ENCODE results near the gene IL25.

DNA sequence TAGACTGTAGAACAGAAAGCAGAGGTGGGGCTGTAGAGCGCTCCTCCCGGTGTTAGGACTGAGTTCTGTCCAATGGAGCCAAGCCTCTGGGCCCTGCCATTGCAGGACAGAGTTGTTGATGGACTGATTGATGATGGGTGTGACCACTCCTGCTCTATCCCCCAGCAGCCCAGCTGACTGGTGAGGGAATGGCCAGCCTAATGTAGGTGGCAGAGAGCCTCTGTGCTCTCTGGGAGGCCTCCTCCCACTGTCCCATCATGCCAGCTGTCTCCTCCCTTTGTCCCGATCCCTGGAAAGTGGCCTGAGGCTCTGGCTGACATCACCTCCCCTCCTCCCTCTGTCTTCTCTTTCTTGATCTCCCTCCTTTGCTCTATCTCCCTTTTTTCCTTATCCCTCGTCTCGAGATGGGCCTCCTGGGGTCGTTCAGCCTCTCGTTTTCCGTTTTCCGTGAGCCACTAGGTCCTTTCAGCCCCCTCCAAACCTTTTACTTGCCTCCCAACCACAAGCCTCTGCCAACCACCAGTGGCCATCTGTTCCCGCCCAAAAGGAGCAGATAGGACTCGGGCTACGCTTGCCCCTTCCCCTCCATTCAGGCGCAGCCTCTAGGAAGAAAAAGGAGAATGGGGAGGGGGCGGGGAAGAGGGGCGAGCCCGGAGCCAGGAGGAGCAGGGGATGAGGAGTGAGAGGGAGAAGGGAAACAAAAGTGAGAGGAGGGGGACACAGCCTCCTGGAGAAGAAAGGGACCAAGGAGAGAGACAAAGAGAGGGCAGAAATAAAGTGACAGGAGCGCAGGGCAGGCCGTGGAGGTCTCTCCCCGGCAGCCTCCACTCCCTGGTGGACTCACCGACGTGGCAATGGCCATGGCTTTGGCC, 8.2 kb upstream of the IL25 start:
- TF ChIP-seq POLR2A (IDR thresholded peaks at IDR 0.05; ENCODE audit: low read length): no peak
- TF ChIP-seq, protein P1, sequence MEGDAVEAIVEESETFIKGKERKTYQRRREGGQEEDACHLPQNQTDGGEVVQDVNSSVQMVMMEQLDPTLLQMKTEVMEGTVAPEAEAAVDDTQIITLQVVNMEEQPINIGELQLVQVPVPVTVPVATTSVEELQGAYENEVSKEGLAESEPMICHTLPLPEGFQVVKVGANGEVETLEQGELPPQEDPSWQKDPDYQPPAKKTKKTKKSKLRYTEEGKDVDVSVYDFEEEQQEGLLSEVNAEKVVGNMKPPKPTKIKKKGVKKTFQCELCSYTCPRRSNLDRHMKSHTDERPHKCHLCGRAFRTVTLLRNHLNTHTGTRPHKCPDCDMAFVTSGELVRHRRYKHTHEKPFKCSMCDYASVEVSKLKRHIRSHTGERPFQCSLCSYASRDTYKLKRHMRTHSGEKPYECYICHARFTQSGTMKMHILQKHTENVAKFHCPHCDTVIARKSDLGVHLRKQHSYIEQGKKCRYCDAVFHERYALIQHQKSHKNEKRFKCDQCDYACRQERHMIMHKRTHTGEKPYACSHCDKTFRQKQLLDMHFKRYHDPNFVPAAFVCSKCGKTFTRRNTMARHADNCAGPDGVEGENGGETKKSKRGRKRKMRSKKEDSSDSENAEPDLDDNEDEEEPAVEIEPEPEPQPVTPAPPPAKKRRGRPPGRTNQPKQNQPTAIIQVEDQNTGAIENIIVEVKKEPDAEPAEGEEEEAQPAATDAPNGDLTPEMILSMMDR (IDR thresholded peaks at IDR 0.05): no peak
- TF ChIP-seq HOXB13 (CRISPR knock-in tag; IDR thresholded peaks at IDR 0.05; ENCODE audit: low read depth): no peak
- TF ChIP-seq GATA3 (IDR thresholded peaks at IDR 0.05; ENCODE audit: borderline replicate concordance): no peak

All from A549 (cell line).